ENCODE results near the gene ZNF814. TPM values are rescaled to one million over a fixed set of nuclear protein-coding genes. Genes with fewer than 3 reads are reported as not detected.

The ZNF814 gene
- total RNA-seq, 2 donors from 2014 or later: 10.9 to 12.7 TPM

- H3K4me3 ChIP-seq: no peak overlapping the region
- ATAC-seq (ENCODE audit: insufficient number of reproducible peaks, low FRiP score, low read depth): no peak
- H3K9me3 ChIP-seq: no peaks in the 10 kb centered on the region
- no peak overlapping the region for H3K27ac ChIP-seq
- DNase-seq (ENCODE audit: low spot score): no peak
- H3K36me3 ChIP-seq: no peaks in the 10 kb centered on the region
- no peaks in the 10 kb centered on the region for H3K27me3 ChIP-seq (replicated peaks; ENCODE audit: insufficient read depth)
- H3K4me1 ChIP-seq (ENCODE audit: control insufficient read depth in 1 of 2, low read depth in 2 of 2): peaks cover 13 to 23% of the 10 kb centered on the region in 2 donors
- TF ChIP-seq CTCF (IDR thresholded peaks at IDR 0.05): no peak
Observed at GRCh38 chr19:57818378-57818777, 70.5 kb downstream of the ZNF814 start.

- Histone ChIP-seq H3K9me3 (no peaks in the 10 kb centered on the region), H3K4me1 (ENCODE audit: control insufficient read depth in 1 of 2, low read depth in 2 of 2) (peaks cover 13 to 24% of the 10 kb centered on the region in 2 donors), H3K36me3 (no peaks in the 10 kb centered on the region), H3K27ac (no peak overlapping the region), H3K27me3 (replicated peaks; ENCODE audit: insufficient read depth) (no peaks in the 10 kb centered on the region), H3K4me3 (no peak overlapping the region)
- no peak for DNase-seq (ENCODE audit: low spot score)
- TF ChIP-seq CTCF (IDR thresholded peaks at IDR 0.05): no peak
- no peak for ATAC-seq (ENCODE audit: insufficient number of reproducible peaks, low FRiP score, low read depth)
Observed at GRCh38 chr19:57817976-57818375, 70.9 kb downstream of the ZNF814 start.

GRCh38 chr19:57816652-57817051 is 72.2 kb downstream of the ZNF814 start:
- no peak overlapping the region for H3K27ac ChIP-seq

GRCh38 chr19:57815247-57816075 is 73.4 kb downstream of the ZNF814 start:
- Histone ChIP-seq H3K36me3 (no peaks in the 10 kb centered on the region), H3K4me1 (ENCODE audit: control insufficient read depth in 1 of 2, low read depth in 2 of 2) (peaks cover 11 to 29% of the 10 kb centered on the region in 2 donors), H3K4me3 (peak overlapping the region; percentile 88), H3K27me3 (replicated peaks; ENCODE audit: insufficient read depth) (no peaks in the 10 kb centered on the region), H3K9me3 (no peaks in the 10 kb centered on the region), H3K27ac (peak overlapping the region; percentile 30 to 72)
- no peak for DNase-seq (ENCODE audit: low spot score)
- TF ChIP-seq CTCF (IDR thresholded peaks at IDR 0.05): no peak
- no peak for ATAC-seq (ENCODE audit: insufficient number of reproducible peaks, low FRiP score, low read depth)

More at GRCh38 chr19:57816652-57817051, 72.2 kb downstream of the ZNF814 start:
- Histone ChIP-seq H3K4me3 (no peak overlapping the region), H3K9me3 (no peaks in the 10 kb centered on the region), H3K27me3 (replicated peaks; ENCODE audit: insufficient read depth) (no peaks in the 10 kb centered on the region), H3K36me3 (no peaks in the 10 kb centered on the region), H3K4me1 (ENCODE audit: control insufficient read depth in 1 of 2, low read depth in 2 of 2) (peaks cover 17 to 34% of the 10 kb centered on the region in 2 donors)
- DNase-seq (ENCODE audit: low spot score) (no peak), ATAC-seq (ENCODE audit: insufficient number of reproducible peaks, low FRiP score, low read depth) (no peak)
- TF ChIP-seq CTCF (IDR thresholded peaks at IDR 0.05): no peak

- H3K9me3 ChIP-seq: no peaks in the 10 kb centered on the region
- H3K36me3 ChIP-seq: no peaks in the 10 kb centered on the region
- peak; percentile 91 for ATAC-seq (ENCODE audit: insufficient number of reproducible peaks, low FRiP score, low read depth)
- no peaks in the 10 kb centered on the region for H3K27me3 ChIP-seq (replicated peaks; ENCODE audit: insufficient read depth)
- peak within 1 kb of the TSS; percentile 30 to 72 for H3K27ac ChIP-seq
- peak; percentile 69 for DNase-seq (ENCODE audit: low spot score)
- H3K4me1 ChIP-seq (ENCODE audit: control insufficient read depth in 1 of 2, low read depth in 2 of 2): peaks cover 7 to 26% of the 10 kb centered on the region in 2 donors
- peak within 1 kb of the TSS; percentile 88 for H3K4me3 ChIP-seq
- TF ChIP-seq CTCF (IDR thresholded peaks at IDR 0.05): no peak
Observed at GRCh38 chr19:57814505-57815246, 74.2 kb downstream of the ZNF814 start, which contains the start of gene ZNF552. ZNF552 (minus strand) TSS chr19:57814913; CDS start chr19:57814743, 170 bp downstream.
